ENCODE data around the gene LCOR. TPM values are rescaled to one million over a fixed set of nuclear protein-coding genes. Genes with fewer than 3 reads are reported as not detected.
"Not testable (repeated sequence)": the region's sequence is repeated elsewhere in the genome, so short reads cannot be mapped to it uniquely, and the experiment has no call there.

LCOR gene
- total and polyA plus RNA-seq, 2 experiments from 2014 or later = 26.1 to 48.7 TPM

- WGBS (ENCODE audit: low lambda C conversion rate, missing lambda C conversion rate) = 41% methylated on average over 7 of the region's 7 CpGs
- H3K9me3 ChIP-seq (ENCODE audit: low read depth) = no peaks in the 10 kb centered on the region
- H3K4me2 ChIP-seq = no peak overlapping the region
- H3K4me3 ChIP-seq = no peak overlapping the region
- H3K27ac ChIP-seq = no peak overlapping the region
- H3K79me2 ChIP-seq = no peaks in the 10 kb centered on the region
- TF ChIP-seq EZH2 (IDR thresholded peaks at IDR 0.05; ENCODE audit: borderline replicate concordance) (no peak), CTCF (IDR thresholded peaks at IDR 0.05; ENCODE audit: poor library complexity) (no peak), EZH2phosphoT487 (IDR thresholded peaks at IDR 0.05; ENCODE audit: low read depth, severe bottlenecking, unreplicated experiment) (no peak)
- no peaks in the 10 kb centered on the region for H3K36me3 ChIP-seq (replicated peaks; ENCODE audit: insufficient read depth, low read depth)
- no peaks in the 10 kb centered on the region for H3K9me2 ChIP-seq (replicated peaks; ENCODE audit: insufficient read depth)
- no peaks in the 10 kb centered on the region for H4K20me1 ChIP-seq (ENCODE audit: insufficient read depth, poor library complexity, severe bottlenecking)
- no peak overlapping the region for H2AFZ ChIP-seq
- DNase-seq (ENCODE audit: low spot score) = no peak
- H3K4me1 ChIP-seq (ENCODE audit: insufficient read depth) = peaks cover 2% of the 10 kb centered on the region
- H3K27me3 ChIP-seq = no peaks in the 10 kb centered on the region
These were observed 200.5 kb downstream of the LCOR start for GRCh38 chr10:97032624-97033023.

- H3K4me2 ChIP-seq; H4K20me1 ChIP-seq (ENCODE audit: insufficient read depth, poor library complexity, severe bottlenecking); H3K79me2 ChIP-seq; H3K4me3 ChIP-seq; H3K27me3 ChIP-seq; DNase-seq (ENCODE audit: low spot score); H3K4me1 ChIP-seq (ENCODE audit: insufficient read depth); H3K27ac ChIP-seq; H3K9me2 ChIP-seq (replicated peaks; ENCODE audit: insufficient read depth); H3K9me3 ChIP-seq (ENCODE audit: low read depth); H2AFZ ChIP-seq; H3K36me3 ChIP-seq (replicated peaks; ENCODE audit: insufficient read depth, low read depth): not testable (repeated sequence)
- WGBS (ENCODE audit: low lambda C conversion rate, missing lambda C conversion rate) = 91% methylated on average over 9 of the region's 9 CpGs
These were observed 201.7 kb downstream of the LCOR start for GRCh38 chr10:97033841-97034240.

GRCh38 chr10:97034301-97034700, 202.2 kb downstream of the LCOR start:
- no peak overlapping the region for H2AFZ ChIP-seq
- H3K9me2 ChIP-seq (replicated peaks; ENCODE audit: insufficient read depth) = no peaks in the 10 kb centered on the region
- no peaks in the 10 kb centered on the region for H3K9me3 ChIP-seq (ENCODE audit: low read depth)
- no peaks in the 10 kb centered on the region for H3K79me2 ChIP-seq
- H3K36me3 ChIP-seq (replicated peaks; ENCODE audit: insufficient read depth, low read depth) = no peaks in the 10 kb centered on the region
- H3K4me2 ChIP-seq = no peak overlapping the region
- no peak overlapping the region for H3K4me3 ChIP-seq
- H4K20me1 ChIP-seq (ENCODE audit: insufficient read depth, poor library complexity, severe bottlenecking) = no peaks in the 10 kb centered on the region
- no peak overlapping the region for H3K27ac ChIP-seq
- TF ChIP-seq EZH2phosphoT487 (IDR thresholded peaks at IDR 0.05; ENCODE audit: low read depth, severe bottlenecking, unreplicated experiment) (no peak), CTCF (IDR thresholded peaks at IDR 0.05; ENCODE audit: poor library complexity) (no peak), EZH2 (IDR thresholded peaks at IDR 0.05; ENCODE audit: borderline replicate concordance) (no peak)
- DNase-seq (ENCODE audit: low spot score) = no peak
- H3K4me1 ChIP-seq (ENCODE audit: insufficient read depth) = peaks cover 4% of the 10 kb centered on the region
- 62% methylated on average over 7 of the region's 7 CpGs for WGBS (ENCODE audit: low lambda C conversion rate, missing lambda C conversion rate)
- H3K27me3 ChIP-seq = no peaks in the 10 kb centered on the region

- Histone ChIP-seq H3K27ac (no peak overlapping the region), H4K20me1 (ENCODE audit: insufficient read depth, poor library complexity, severe bottlenecking) (no peaks in the 10 kb centered on the region)
- TF ChIP-seq EZH2phosphoT487 (IDR thresholded peaks at IDR 0.05; ENCODE audit: low read depth, severe bottlenecking, unreplicated experiment) = no peak
- TF ChIP-seq EZH2 (IDR thresholded peaks at IDR 0.05; ENCODE audit: borderline replicate concordance) = no peak
- TF ChIP-seq CTCF (IDR thresholded peaks at IDR 0.05; ENCODE audit: poor library complexity) = no peak
These were observed 203.1 kb downstream of the LCOR start for GRCh38 chr10:97034958-97035769.

More at GRCh38 chr10:97034958-97035769, 203.1 kb downstream of the LCOR start:
- Histone ChIP-seq H3K9me3 (ENCODE audit: low read depth) (no peaks in the 10 kb centered on the region), H3K36me3 (replicated peaks; ENCODE audit: insufficient read depth, low read depth) (no peaks in the 10 kb centered on the region), H3K4me2 (no peak overlapping the region), H3K4me1 (ENCODE audit: insufficient read depth) (peaks cover 4% of the 10 kb centered on the region), H3K4me3 (no peak overlapping the region), H3K27me3 (no peaks in the 10 kb centered on the region), H3K79me2 (no peaks in the 10 kb centered on the region), H2AFZ (no peak overlapping the region), H3K9me2 (replicated peaks; ENCODE audit: insufficient read depth) (no peaks in the 10 kb centered on the region)
- 97% methylated on average over 15 of the region's 18 CpGs for WGBS (ENCODE audit: low lambda C conversion rate, missing lambda C conversion rate)
- DNase-seq (ENCODE audit: low spot score) = no peak
